ENCODE results near the gene NDUFA8.
A peak's percentile ranks its signal among the peaks of the same experiment; 100 is the strongest.

NDUFA8 gene

GRCh38 chr9:122121391-122121790, 38.2 kb downstream of the NDUFA8 start:
- no peak for DNase-seq (ENCODE audit: low read depth)

GRCh38 chr9:122120316-122121071, 39.1 kb downstream of the NDUFA8 start:
- DNase-seq (ENCODE audit: low read depth): no peak

- no peak for DNase-seq (ENCODE audit: low read depth)
Measured at GRCh38 chr9:122119721-122120120, 39.9 kb downstream of the NDUFA8 start.

- no peak for DNase-seq (ENCODE audit: low read depth)
Measured at GRCh38 chr9:122119166-122119521, 40.4 kb downstream of the NDUFA8 start.

GRCh38 chr9:122118343-122119165, 41.0 kb downstream of the NDUFA8 start:
- no peak for DNase-seq (ENCODE audit: low read depth)

- peak; percentile 24 for DNase-seq (ENCODE audit: low read depth)
Measured at GRCh38 chr9:122117241-122117640, 42.3 kb downstream of the NDUFA8 start.

GRCh38 chr9:122116448-122117173, 43.0 kb downstream of the NDUFA8 start:
- no peak for DNase-seq (ENCODE audit: low read depth)

GRCh38 chr9:122116040-122116439, 43.5 kb downstream of the NDUFA8 start:
- no peak for DNase-seq (ENCODE audit: low read depth)

- no peak for DNase-seq (ENCODE audit: low read depth)
Measured at GRCh38 chr9:122115176-122116035, 44.2 kb downstream of the NDUFA8 start.

- DNase-seq (ENCODE audit: low read depth): no peak
Measured at GRCh38 chr9:122113574-122113973, 46.0 kb downstream of the NDUFA8 start.

GRCh38 chr9:122112238-122112637, 47.3 kb downstream of the NDUFA8 start:
- no peak for DNase-seq (ENCODE audit: low read depth)

GRCh38 chr9:122111413-122112085, 48.0 kb downstream of the NDUFA8 start:
- no peak for DNase-seq (ENCODE audit: low read depth)

GRCh38 chr9:122110100-122110833, 49.3 kb downstream of the NDUFA8 start:
- DNase-seq (ENCODE audit: low read depth): no peak

GRCh38 chr9:122109035-122109813, 50.4 kb downstream of the NDUFA8 start:
- DNase-seq (ENCODE audit: low read depth): no peak

GRCh38 chr9:122107291-122107805, 52.2 kb downstream of the NDUFA8 start:
- no peak for DNase-seq (ENCODE audit: low read depth)

GRCh38 chr9:122106576-122106975, 53.0 kb downstream of the NDUFA8 start:
- DNase-seq (ENCODE audit: low read depth): no peak

GRCh38 chr9:122103985-122104384, 55.6 kb downstream of the NDUFA8 start:
- DNase-seq (ENCODE audit: low read depth): no peak

- no peak for DNase-seq (ENCODE audit: low read depth)
Measured at GRCh38 chr9:122102156-122102555, 57.4 kb downstream of the NDUFA8 start.

- no peak for DNase-seq (ENCODE audit: low read depth)
Measured at GRCh38 chr9:122100756-122101155, 58.8 kb downstream of the NDUFA8 start.

Data from ELR (cell line).